Upper lobe of left lung (tissue), 4 donors: Measurements from ENCODE around the gene DGKQ.

Source experiments
- CTCF ChIP-seq, 6 experiments: fragments of 450-650 bp in 4 of 6; fragments of 200-600 bp in 2 of 6; sonication (generic) in 2 of 6; IDR thresholded peaks; one replicate each; pipeline ENCODE4 v1.5.1; 2016 to 2019; ENCODE audit warnings: antibody characterized with exemption in 6 of 6
- EP300 ChIP-seq, 4 donors: sonication (generic); formaldehyde crosslinking; IDR thresholded peaks; one replicate each; pipeline ENCODE4 v1.5.1; 2017; ENCODE audit warnings: antibody characterized with exemption in 4 of 4, control low read depth in 2 of 4
- POLR2A ChIP-seq, 4 donors: fragments of 450-650 bp; IDR thresholded peaks; one replicate each; pipeline ENCODE4 v1.5.1; 2016 to 2017; ENCODE audit warnings: antibody characterized with exemption in 4 of 4, mild to moderate bottlenecking in 2 of 4
- POLR2AphosphoS5 ChIP-seq, 2 donors: sonication (generic); formaldehyde crosslinking; IDR thresholded peaks; one replicate each; pipeline ENCODE4 v1.5.1; 2017; ENCODE audit warnings: antibody characterized with exemption in 2 of 2

- TF ChIP-seq EP300 (IDR thresholded peaks at IDR 0.05): no peak
- no peak for TF ChIP-seq CTCF (IDR thresholded peaks at IDR 0.05)
- TF ChIP-seq POLR2AphosphoS5 (IDR thresholded peaks at IDR 0.05): no peak
- no peak for TF ChIP-seq POLR2A (IDR thresholded peaks at IDR 0.05)
These were observed 31.5 kb upstream of the DGKQ start for GRCh38 chr4:1004557-1005485.
